ENCODE data around the gene PLXND1. TPM values are rescaled to one million over a fixed set of nuclear protein-coding genes. Genes with fewer than 3 reads are reported as not detected.

Gene PLXND1
- total RNA-seq, 2 experiments from 2014 or later: 4.7 to 6.0 TPM

GRCh38 chr3:129563332-129563731 is 43.1 kb downstream of the PLXND1 start:
- no peak for DNase-seq (ENCODE audit: low spot score)
- H3K27ac ChIP-seq (ENCODE audit: low read depth, low read length, poor library complexity, severe bottlenecking): no peak overlapping the region
- no TSS peak for BruUV-seq (replicated peaks)
- H3K9me2 ChIP-seq (ENCODE audit: insufficient read depth, low read length): no peaks in the 10 kb centered on the region
- peaks cover 27% of the 10 kb centered on the region for H3K4me1 ChIP-seq (ENCODE audit: insufficient read depth, low read length, poor library complexity, severe bottlenecking)
- intact Hi-C loops (cut with micrococcal nuclease; ENCODE audit: unreplicated experiment): no loop called here
- no peak overlapping the region for H3K4me3 ChIP-seq (ENCODE audit: low read depth, low read length, poor library complexity, severe bottlenecking)
- H3K4me2 ChIP-seq (ENCODE audit: low read length): no peak overlapping the region
- no peaks in the 10 kb centered on the region for H3K79me2 ChIP-seq (ENCODE audit: insufficient read depth, low read depth, low read length)
- no peaks in the 10 kb centered on the region for H3K9me3 ChIP-seq (ENCODE audit: low read length)
- no peak overlapping the region for H2AFZ ChIP-seq (ENCODE audit: low read length)
- ChIA-PET POLR2A (interaction anchor here (0.6 kb wide), 1 partner anchor 188 kb away, joined by 4 read pairs; no protein-coding TSS in a partner anchor), CTCF (ENCODE audit: unreplicated experiment) (no interaction called here)
- H4K20me1 ChIP-seq (ENCODE audit: insufficient read depth, low read length): no peaks in the 10 kb centered on the region
- no peak for TF ChIP-seq EZH2phosphoT487 (IDR thresholded peaks at IDR 0.05; ENCODE audit: borderline replicate concordance, low read depth, low read length)
- TF ChIP-seq, protein P1, sequence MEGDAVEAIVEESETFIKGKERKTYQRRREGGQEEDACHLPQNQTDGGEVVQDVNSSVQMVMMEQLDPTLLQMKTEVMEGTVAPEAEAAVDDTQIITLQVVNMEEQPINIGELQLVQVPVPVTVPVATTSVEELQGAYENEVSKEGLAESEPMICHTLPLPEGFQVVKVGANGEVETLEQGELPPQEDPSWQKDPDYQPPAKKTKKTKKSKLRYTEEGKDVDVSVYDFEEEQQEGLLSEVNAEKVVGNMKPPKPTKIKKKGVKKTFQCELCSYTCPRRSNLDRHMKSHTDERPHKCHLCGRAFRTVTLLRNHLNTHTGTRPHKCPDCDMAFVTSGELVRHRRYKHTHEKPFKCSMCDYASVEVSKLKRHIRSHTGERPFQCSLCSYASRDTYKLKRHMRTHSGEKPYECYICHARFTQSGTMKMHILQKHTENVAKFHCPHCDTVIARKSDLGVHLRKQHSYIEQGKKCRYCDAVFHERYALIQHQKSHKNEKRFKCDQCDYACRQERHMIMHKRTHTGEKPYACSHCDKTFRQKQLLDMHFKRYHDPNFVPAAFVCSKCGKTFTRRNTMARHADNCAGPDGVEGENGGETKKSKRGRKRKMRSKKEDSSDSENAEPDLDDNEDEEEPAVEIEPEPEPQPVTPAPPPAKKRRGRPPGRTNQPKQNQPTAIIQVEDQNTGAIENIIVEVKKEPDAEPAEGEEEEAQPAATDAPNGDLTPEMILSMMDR (conservative IDR thresholded peaks at IDR 0.05; ENCODE audit: low read length): no peak
- no peaks in the 10 kb centered on the region for H3K36me3 ChIP-seq (ENCODE audit: insufficient read depth, low read length)

DNA sequence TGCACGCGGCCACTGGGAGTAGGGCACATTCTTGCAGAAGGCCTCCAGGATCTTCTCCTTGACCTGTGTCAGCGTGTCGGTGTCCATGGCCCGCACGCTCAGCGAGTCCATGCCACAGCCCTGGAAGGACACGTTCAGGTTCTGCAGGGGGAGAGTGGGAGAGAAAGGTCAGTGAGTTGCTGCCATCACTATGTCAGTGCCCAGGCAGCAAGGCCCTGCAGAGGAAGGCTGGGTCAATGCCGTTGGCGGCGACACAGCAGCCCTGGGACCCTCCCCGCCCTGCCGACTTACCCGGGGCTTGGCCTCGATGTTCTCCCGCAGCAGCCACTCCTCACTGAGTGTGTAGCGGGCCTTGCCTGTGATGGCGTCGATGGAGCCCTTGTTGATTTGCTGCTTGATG is 43.7 kb downstream of the PLXND1 start:
- TF ChIP-seq EZH2phosphoT487 (IDR thresholded peaks at IDR 0.05; ENCODE audit: borderline replicate concordance, low read depth, low read length): no peak
- TF ChIP-seq, protein P1 (conservative IDR thresholded peaks at IDR 0.05; ENCODE audit: low read length): no peak
- no TSS peak for BruUV-seq (replicated peaks)
- ChIA-PET CTCF (ENCODE audit: unreplicated experiment) (no interaction called here), POLR2A (interaction anchor here (0.6 kb wide), 1 partner anchor 187 kb away, joined by 4 read pairs; no protein-coding TSS in a partner anchor)
- no peak overlapping the region for H3K4me3 ChIP-seq (ENCODE audit: low read depth, low read length, poor library complexity, severe bottlenecking)
- no peaks in the 10 kb centered on the region for H3K9me2 ChIP-seq (ENCODE audit: insufficient read depth, low read length)
- no peak overlapping the region for H3K27ac ChIP-seq (ENCODE audit: low read depth, low read length, poor library complexity, severe bottlenecking)
- intact Hi-C loops (cut with micrococcal nuclease; ENCODE audit: unreplicated experiment): no loop called here
- no peaks in the 10 kb centered on the region for H3K79me2 ChIP-seq (ENCODE audit: insufficient read depth, low read depth, low read length)
- no peak for DNase-seq (ENCODE audit: low spot score)
- H3K4me2 ChIP-seq (ENCODE audit: low read length): no peak overlapping the region
- H4K20me1 ChIP-seq (ENCODE audit: insufficient read depth, low read length): no peaks in the 10 kb centered on the region
- H3K4me1 ChIP-seq (ENCODE audit: insufficient read depth, low read length, poor library complexity, severe bottlenecking): peaks cover 33% of the 10 kb centered on the region
- H2AFZ ChIP-seq (ENCODE audit: low read length): no peak overlapping the region
- no peaks in the 10 kb centered on the region for H3K9me3 ChIP-seq (ENCODE audit: low read length)
- H3K36me3 ChIP-seq (ENCODE audit: insufficient read depth, low read length): no peaks in the 10 kb centered on the region

DNA sequence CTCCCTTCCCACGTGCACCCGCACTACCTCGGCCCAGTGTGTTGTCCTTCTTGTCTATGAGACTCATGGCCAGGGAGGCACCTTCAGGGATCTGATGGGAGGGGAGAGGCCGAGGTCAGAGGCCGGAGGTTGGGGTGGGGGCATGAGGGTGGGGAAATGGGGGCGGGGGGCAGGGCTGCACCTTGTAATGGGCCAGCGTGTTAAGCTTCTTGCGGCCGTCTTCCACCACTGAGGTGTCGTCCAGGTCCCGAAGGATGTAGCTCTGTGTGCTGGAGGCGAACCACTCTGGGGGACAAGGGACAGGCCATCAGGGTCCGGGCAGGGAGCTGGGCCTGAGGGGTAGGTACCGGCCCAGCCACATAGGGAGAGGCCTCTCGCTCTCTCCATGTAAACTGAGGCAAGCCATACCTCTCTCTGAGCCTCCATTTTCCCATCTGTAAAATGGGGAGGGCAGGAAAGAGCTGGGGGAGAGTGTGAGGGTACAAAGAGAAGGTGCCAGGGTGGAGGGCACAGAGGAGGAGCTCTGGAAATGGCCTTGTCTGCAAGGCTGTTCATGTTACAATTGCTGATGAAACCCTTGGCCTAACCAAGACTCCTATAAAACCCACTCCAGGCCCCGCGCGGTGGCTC is 44.7 kb downstream of the PLXND1 start:
- DNase-seq (ENCODE audit: low spot score): no peak
- no peaks in the 10 kb centered on the region for H3K36me3 ChIP-seq (ENCODE audit: insufficient read depth, low read length)
- H3K27ac ChIP-seq (ENCODE audit: low read depth, low read length, poor library complexity, severe bottlenecking): no peak overlapping the region
- intact Hi-C loops (cut with micrococcal nuclease; ENCODE audit: unreplicated experiment): no loop called here
- H3K4me3 ChIP-seq (ENCODE audit: low read depth, low read length, poor library complexity, severe bottlenecking): no peak overlapping the region
- ChIA-PET CTCF (ENCODE audit: unreplicated experiment) (no interaction called here), POLR2A (interaction anchor here (0.6 kb wide), 1 partner anchor 416 kb away, joined by 5 read pairs; no protein-coding TSS in a partner anchor)
- no peaks in the 10 kb centered on the region for H3K9me3 ChIP-seq (ENCODE audit: low read length)
- no peak for TF ChIP-seq EZH2phosphoT487 (IDR thresholded peaks at IDR 0.05; ENCODE audit: borderline replicate concordance, low read depth, low read length)
- TF ChIP-seq, protein P1 (conservative IDR thresholded peaks at IDR 0.05; ENCODE audit: low read length): no peak
- H3K79me2 ChIP-seq (ENCODE audit: insufficient read depth, low read depth, low read length): no peaks in the 10 kb centered on the region
- H3K9me2 ChIP-seq (ENCODE audit: insufficient read depth, low read length): no peaks in the 10 kb centered on the region
- no peaks in the 10 kb centered on the region for H4K20me1 ChIP-seq (ENCODE audit: insufficient read depth, low read length)
- peaks cover 35% of the 10 kb centered on the region for H3K4me1 ChIP-seq (ENCODE audit: insufficient read depth, low read length, poor library complexity, severe bottlenecking)
- H2AFZ ChIP-seq (ENCODE audit: low read length): no peak overlapping the region
- BruUV-seq (replicated peaks): no TSS peak
- H3K4me2 ChIP-seq (ENCODE audit: low read length): no peak overlapping the region
